GM23338 (cell line): ENCODE measurements around the gene KRT7. TPM values are rescaled to one million over a fixed set of nuclear protein-coding genes. Genes with fewer than 3 reads are reported as not detected.

Experiments
- ATAC-seq: fragments of 200-7000 bp; cut with Tn5 transposase; 3 replicates; pipeline ENCODE4 v1.9.1; 2020
- DNase-seq: peaks from one replicate; pipeline ENCODE4 v3.0.0-alpha.2; 2015; ENCODE audit warnings: low spot score
- H2AFZ ChIP-seq: fragments of 200-600 bp; sonication (generic); 2 replicates; pipeline ENCODE4 v1.8.0; 2016; ENCODE audit warnings: antibody characterized with exemption, mild to moderate bottlenecking, moderate library complexity
- H3F3A ChIP-seq: fragments of 200-600 bp; sonication (generic); replicated peaks from 2 replicates; pipeline ENCODE4 v1.8.0; 2017; ENCODE audit warnings: antibody characterized with exemption, mixed run types, low read depth
- H3K27ac ChIP-seq: fragments of 200-600 bp; sonication (generic); 2 replicates; pipeline ENCODE4 v1.6.1; 2016; ENCODE audit warnings: low read depth
- H3K27me3 ChIP-seq: fragments of 200-600 bp; sonication (generic); 2 replicates; pipeline ENCODE4 v1.8.0; 2016; ENCODE audit warnings: mild to moderate bottlenecking, mixed run types, moderate library complexity; ENCODE audit not compliant: insufficient read depth
- H3K36me3 ChIP-seq: fragments of 200-600 bp; sonication (generic); 2 replicates; pipeline ENCODE4 v1.8.0; 2016; ENCODE audit warnings: mild to moderate bottlenecking; ENCODE audit not compliant: insufficient read depth
- H3K4me1 ChIP-seq: fragments of 200-600 bp; sonication (generic); 2 replicates; pipeline ENCODE4 v1.8.0; 2016; ENCODE audit warnings: mild to moderate bottlenecking, moderate library complexity; ENCODE audit not compliant: insufficient read depth
- H3K4me2 ChIP-seq: fragments of 200-600 bp; sonication (generic); 2 replicates; pipeline ENCODE4 v1.7.1; 2017; ENCODE audit warnings: mixed run types
- H3K4me3 ChIP-seq: fragments of 200-600 bp; sonication (generic); 2 replicates; pipeline ENCODE4 v1.6.1; 2016; ENCODE audit warnings: mixed run types
- H3K79me2 ChIP-seq: fragments of 200-600 bp; sonication (generic); replicated peaks from 2 replicates; pipeline ENCODE4 v1.8.0; 2017; ENCODE audit warnings: mild to moderate bottlenecking; ENCODE audit not compliant: insufficient read depth
- H3K9me2 ChIP-seq: fragments of 200-600 bp; sonication (generic); 2 replicates; pipeline ENCODE4 v1.8.0; 2017; ENCODE audit not compliant: insufficient read depth
- H4K20me1 ChIP-seq: fragments of 200-600 bp; sonication (generic); replicated peaks from 2 replicates; pipeline ENCODE4 v1.8.0; 2017; ENCODE audit warnings: mild to moderate bottlenecking; ENCODE audit not compliant: insufficient read depth
- H3K27ac Mint-ChIP-seq: 2 replicates; pipeline ENCODE4 v1.8.0; 2020; ENCODE audit warnings: inconsistent platforms, mild to moderate bottlenecking, moderate library complexity, mixed read lengths
- H3K27me3 Mint-ChIP-seq: 3 replicates; pipeline ENCODE4 v1.8.0; 2022; ENCODE audit warnings: low read depth, mild to moderate bottlenecking, moderate library complexity, mixed read lengths, inconsistent platforms; ENCODE audit not compliant: insufficient read depth, poor library complexity
- H3K36me3 Mint-ChIP-seq: 3 replicates; pipeline ENCODE4 v1.8.0; 2021; ENCODE audit warnings: low read depth, mild to moderate bottlenecking, inconsistent platforms, moderate library complexity, mixed read lengths
- H3K4me1 Mint-ChIP-seq: 3 replicates; pipeline ENCODE4 v1.8.0; 2020; ENCODE audit warnings: mild to moderate bottlenecking, inconsistent platforms, mixed read lengths
- H3K4me3 Mint-ChIP-seq: 3 replicates; pipeline ENCODE4 v1.8.0; 2021; ENCODE audit warnings: moderate library complexity, mild to moderate bottlenecking, inconsistent platforms, mixed read lengths
- H3K9me3 Mint-ChIP-seq: 3 replicates; pipeline ENCODE4 v1.8.0; 2020; ENCODE audit warnings: moderate library complexity, mild to moderate bottlenecking, inconsistent platforms, mixed read lengths
- CREB1 ChIP-seq: fragments of 250-450 bp; sonication (Bioruptor Pico); IDR thresholded peaks from 2 replicates; pipeline ENCODE4 v1.5.0; 2020; ENCODE audit warnings: low read depth, mild to moderate bottlenecking, moderate library complexity
- CTCF ChIP-seq, 2 experiments: fragments of 200-600 bp in 1 of 2; sonication (generic) in 1 of 2; conservative IDR thresholded peaks; 2 replicates each; pipeline versions ENCODE4 v1.5.1 to v1.6.1; 2016 to 2017; ENCODE audit warnings: antibody characterized with exemption in 2 of 2, low read depth in 2 of 2, mild to moderate bottlenecking in 2 of 2, moderate library complexity in 1 of 2
- EZH2phosphoT487 ChIP-seq: fragments of 200-600 bp; sonication (generic); IDR thresholded peaks from one replicate; pipeline ENCODE4 v1.8.1; 2018; ENCODE audit warnings: antibody characterized with exemption; ENCODE audit not compliant: unreplicated experiment
- JUNB ChIP-seq: IDR thresholded peaks from one replicate; pipeline ENCODE4 v1.6.1; 2016; ENCODE audit warnings: antibody characterized with exemption; ENCODE audit not compliant: unreplicated experiment
- NANOG ChIP-seq: IDR thresholded peaks from 2 replicates; pipeline ENCODE4 v1.6.1; 2016; ENCODE audit warnings: antibody characterized with exemption, borderline replicate concordance
- STAT1 ChIP-seq: IDR thresholded peaks from one replicate; pipeline ENCODE4 v1.6.1; 2016; ENCODE audit warnings: antibody characterized with exemption; ENCODE audit not compliant: unreplicated experiment
- ZNF114 ChIP-seq: fragments of 250-450 bp; sonication (Bioruptor Pico); IDR thresholded peaks from 2 replicates; pipeline ENCODE4 v1.5.0; 2020; ENCODE audit warnings: mild to moderate bottlenecking, moderate library complexity
- ZNF331 ChIP-seq: fragments of 250-450 bp; sonication (Bioruptor Pico); IDR thresholded peaks from 2 replicates; pipeline ENCODE4 v1.5.0; 2020; ENCODE audit warnings: low read depth, mild to moderate bottlenecking, moderate library complexity
- polyA plus RNA-seq: library from polyadenylated mRNA; unstranded; fragments of >200 nt; fragmentation: Nextera tagmentation; extraction: Ambion mirVana; gene quantifications from 2 replicates; pipeline ENCODE4 v1.2.1, GENCODE V29; 2016
- total RNA-seq: library from RNA; depleted of rRNA; stranded (reverse); fragments of >200 nt; shearing (Covaris generic); gene quantifications from 2 replicates; pipeline ENCODE4 v1.2.3, GENCODE V29; 2014
- TF ChIP-seq, protein P1 (sequence below): fragments of 250-450 bp; sonication (Bioruptor Pico); IDR thresholded peaks from 2 replicates; pipeline ENCODE4 v1.5.0; 2020; ENCODE audit warnings: mild to moderate bottlenecking, moderate library complexity
- TF ChIP-seq, protein P2 (sequence below): IDR thresholded peaks from 2 replicates; pipeline ENCODE4 v1.6.1; 2016; ENCODE audit warnings: antibody characterized with exemption
- TF ChIP-seq, protein P3 (sequence below): IDR thresholded peaks from one replicate; pipeline ENCODE4 v1.6.1; 2018; ENCODE audit warnings: antibody characterized with exemption; ENCODE audit not compliant: unreplicated experiment

Gene KRT7
- total and polyA plus RNA-seq, 2 experiments from 2014 or later = 6.5 to 9.4 TPM

DNA sequence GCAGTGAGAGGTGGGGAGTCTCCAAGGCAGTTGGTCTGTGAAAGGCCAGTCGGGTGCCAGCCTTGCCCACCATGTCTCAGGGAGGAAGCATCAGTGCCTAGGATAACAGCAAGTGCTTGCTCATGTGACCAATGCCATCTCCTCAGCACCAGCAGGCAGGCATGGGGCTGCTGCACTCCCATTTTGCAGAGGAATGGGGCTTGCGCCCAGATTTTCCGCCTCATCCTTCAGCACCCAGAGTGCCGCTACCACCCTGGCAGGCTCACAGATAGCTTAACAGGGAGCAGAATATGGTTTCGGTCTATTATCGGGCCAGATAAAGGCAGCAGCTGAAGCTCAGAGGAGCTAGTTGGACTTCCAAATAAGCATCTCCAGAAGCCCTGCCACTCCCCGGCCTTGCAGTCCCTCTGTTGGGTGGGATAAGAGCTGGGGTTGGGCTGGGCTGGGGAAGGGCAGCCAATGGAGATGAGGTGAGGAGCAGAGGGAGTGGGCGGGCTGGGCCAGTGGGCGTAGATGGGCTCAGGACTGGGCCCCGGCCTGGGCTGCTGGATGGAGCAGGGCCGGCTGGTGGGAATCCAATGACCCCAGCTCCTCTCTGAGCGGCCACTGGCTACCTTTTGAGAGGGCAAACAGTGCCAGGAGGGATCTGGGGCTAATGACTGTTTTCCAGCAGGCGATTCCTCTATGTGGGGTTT, 32.8 kb upstream of the KRT7 start:
- peaks cover 5% of the 10 kb centered on the region for H3K27me3 Mint-ChIP-seq
- H3K4me1 ChIP-seq = peaks cover 5% of the 10 kb centered on the region
- H3K79me2 ChIP-seq = no peaks in the 10 kb centered on the region
- no peaks in the 10 kb centered on the region for H3K27me3 ChIP-seq
- H3K27ac Mint-ChIP-seq = no peak overlapping the region
- H3K9me3 Mint-ChIP-seq = no peaks in the 10 kb centered on the region
- no peaks in the 10 kb centered on the region for H3K36me3 Mint-ChIP-seq
- H2AFZ ChIP-seq = no peak overlapping the region
- peaks cover 27% of the 10 kb centered on the region for H3K4me1 Mint-ChIP-seq
- H3K36me3 ChIP-seq = no peaks in the 10 kb centered on the region
- no peaks in the 10 kb centered on the region for H3K9me2 ChIP-seq
- ATAC-seq (peak; percentile 87), DNase-seq (no peak)
- H3K4me3 ChIP-seq = no peak overlapping the region
- no peaks in the 10 kb centered on the region for H3F3A ChIP-seq
- no peaks in the 10 kb centered on the region for H4K20me1 ChIP-seq
- no peak overlapping the region for H3K4me3 Mint-ChIP-seq
- TF ChIP-seq, protein P1, sequence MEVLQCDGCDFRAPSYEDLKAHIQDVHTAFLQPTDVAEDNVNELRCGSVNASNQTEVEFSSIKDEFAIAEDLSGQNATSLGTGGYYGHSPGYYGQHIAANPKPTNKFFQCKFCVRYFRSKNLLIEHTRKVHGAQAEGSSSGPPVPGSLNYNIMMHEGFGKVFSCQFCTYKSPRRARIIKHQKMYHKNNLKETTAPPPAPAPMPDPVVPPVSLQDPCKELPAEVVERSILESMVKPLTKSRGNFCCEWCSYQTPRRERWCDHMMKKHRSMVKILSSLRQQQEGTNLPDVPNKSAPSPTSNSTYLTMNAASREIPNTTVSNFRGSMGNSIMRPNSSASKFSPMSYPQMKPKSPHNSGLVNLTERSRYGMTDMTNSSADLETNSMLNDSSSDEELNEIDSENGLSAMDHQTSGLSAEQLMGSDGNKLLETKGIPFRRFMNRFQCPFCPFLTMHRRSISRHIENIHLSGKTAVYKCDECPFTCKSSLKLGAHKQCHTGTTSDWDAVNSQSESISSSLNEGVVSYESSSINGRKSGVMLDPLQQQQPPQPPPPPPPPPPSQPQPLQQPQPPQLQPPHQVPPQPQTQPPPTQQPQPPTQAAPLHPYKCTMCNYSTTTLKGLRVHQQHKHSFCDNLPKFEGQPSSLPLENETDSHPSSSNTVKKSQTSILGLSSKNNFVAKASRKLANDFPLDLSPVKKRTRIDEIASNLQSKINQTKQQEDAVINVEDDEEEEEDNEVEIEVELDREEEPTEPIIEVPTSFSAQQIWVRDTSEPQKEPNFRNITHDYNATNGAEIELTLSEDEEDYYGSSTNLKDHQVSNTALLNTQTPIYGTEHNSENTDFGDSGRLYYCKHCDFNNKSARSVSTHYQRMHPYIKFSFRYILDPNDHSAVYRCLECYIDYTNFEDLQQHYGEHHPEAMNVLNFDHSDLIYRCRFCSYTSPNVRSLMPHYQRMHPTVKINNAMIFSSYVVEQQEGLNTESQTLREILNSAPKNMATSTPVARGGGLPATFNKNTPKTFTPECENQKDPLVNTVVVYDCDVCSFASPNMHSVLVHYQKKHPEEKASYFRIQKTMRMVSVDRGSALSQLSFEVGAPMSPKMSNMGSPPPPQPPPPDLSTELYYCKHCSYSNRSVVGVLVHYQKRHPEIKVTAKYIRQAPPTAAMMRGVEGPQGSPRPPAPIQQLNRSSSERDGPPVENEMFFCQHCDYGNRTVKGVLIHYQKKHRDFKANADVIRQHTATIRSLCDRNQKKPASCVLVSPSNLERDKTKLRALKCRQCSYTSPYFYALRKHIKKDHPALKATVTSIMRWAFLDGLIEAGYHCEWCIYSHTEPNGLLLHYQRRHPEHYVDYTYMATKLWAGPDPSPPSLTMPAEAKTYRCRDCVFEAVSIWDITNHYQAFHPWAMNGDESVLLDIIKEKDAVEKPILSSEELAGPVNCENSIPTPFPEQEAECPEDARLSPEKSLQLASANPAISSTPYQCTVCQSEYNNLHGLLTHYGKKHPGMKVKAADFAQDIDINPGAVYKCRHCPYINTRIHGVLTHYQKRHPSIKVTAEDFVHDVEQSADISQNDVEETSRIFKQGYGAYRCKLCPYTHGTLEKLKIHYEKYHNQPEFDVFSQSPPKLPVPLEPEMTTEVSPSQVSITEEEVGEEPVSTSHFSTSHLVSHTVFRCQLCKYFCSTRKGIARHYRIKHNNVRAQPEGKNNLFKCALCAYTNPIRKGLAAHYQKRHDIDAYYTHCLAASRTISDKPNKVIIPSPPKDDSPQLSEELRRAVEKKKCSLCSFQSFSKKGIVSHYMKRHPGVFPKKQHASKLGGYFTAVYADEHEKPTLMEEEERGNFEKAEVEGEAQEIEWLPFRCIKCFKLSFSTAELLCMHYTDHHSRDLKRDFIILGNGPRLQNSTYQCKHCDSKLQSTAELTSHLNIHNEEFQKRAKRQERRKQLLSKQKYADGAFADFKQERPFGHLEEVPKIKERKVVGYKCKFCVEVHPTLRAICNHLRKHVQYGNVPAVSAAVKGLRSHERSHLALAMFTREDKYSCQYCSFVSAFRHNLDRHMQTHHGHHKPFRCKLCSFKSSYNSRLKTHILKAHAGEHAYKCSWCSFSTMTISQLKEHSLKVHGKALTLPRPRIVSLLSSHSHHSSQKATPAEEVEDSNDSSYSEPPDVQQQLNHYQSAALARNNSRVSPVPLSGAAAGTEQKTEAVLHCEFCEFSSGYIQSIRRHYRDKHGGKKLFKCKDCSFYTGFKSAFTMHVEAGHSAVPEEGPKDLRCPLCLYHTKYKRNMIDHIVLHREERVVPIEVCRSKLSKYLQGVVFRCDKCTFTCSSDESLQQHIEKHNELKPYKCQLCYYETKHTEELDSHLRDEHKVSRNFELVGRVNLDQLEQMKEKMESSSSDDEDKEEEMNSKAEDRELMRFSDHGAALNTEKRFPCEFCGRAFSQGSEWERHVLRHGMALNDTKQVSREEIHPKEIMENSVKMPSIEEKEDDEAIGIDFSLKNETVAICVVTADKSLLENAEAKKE (CRISPR knock-in tag) = no peak
- TF ChIP-seq ZNF114 (CRISPR knock-in tag) (no peak), NANOG (no peak), CREB1 (CRISPR knock-in tag) (no peak), STAT1 (no peak), ZNF331 (CRISPR knock-in tag) (no peak), CTCF (conservative IDR thresholded peaks at IDR 0.05; ENCODE audit: low read depth in 2 of 2) (no peak), EZH2phosphoT487 (no peak), JUNB (no peak)
- TF ChIP-seq, protein P2, sequence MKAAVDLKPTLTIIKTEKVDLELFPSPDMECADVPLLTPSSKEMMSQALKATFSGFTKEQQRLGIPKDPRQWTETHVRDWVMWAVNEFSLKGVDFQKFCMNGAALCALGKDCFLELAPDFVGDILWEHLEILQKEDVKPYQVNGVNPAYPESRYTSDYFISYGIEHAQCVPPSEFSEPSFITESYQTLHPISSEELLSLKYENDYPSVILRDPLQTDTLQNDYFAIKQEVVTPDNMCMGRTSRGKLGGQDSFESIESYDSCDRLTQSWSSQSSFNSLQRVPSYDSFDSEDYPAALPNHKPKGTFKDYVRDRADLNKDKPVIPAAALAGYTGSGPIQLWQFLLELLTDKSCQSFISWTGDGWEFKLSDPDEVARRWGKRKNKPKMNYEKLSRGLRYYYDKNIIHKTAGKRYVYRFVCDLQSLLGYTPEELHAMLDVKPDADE = no peak
- TF ChIP-seq, protein P3, sequence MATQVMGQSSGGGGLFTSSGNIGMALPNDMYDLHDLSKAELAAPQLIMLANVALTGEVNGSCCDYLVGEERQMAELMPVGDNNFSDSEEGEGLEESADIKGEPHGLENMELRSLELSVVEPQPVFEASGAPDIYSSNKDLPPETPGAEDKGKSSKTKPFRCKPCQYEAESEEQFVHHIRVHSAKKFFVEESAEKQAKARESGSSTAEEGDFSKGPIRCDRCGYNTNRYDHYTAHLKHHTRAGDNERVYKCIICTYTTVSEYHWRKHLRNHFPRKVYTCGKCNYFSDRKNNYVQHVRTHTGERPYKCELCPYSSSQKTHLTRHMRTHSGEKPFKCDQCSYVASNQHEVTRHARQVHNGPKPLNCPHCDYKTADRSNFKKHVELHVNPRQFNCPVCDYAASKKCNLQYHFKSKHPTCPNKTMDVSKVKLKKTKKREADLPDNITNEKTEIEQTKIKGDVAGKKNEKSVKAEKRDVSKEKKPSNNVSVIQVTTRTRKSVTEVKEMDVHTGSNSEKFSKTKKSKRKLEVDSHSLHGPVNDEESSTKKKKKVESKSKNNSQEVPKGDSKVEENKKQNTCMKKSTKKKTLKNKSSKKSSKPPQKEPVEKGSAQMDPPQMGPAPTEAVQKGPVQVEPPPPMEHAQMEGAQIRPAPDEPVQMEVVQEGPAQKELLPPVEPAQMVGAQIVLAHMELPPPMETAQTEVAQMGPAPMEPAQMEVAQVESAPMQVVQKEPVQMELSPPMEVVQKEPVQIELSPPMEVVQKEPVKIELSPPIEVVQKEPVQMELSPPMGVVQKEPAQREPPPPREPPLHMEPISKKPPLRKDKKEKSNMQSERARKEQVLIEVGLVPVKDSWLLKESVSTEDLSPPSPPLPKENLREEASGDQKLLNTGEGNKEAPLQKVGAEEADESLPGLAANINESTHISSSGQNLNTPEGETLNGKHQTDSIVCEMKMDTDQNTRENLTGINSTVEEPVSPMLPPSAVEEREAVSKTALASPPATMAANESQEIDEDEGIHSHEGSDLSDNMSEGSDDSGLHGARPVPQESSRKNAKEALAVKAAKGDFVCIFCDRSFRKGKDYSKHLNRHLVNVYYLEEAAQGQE = no peak
- no peak overlapping the region for H3K4me2 ChIP-seq
- H3K27ac ChIP-seq = no peak overlapping the region
